A549 (cell line): ENCODE results near the gene SHTN1. TPM values are rescaled to one million over a fixed set of nuclear protein-coding genes. Genes with fewer than 3 reads are reported as not detected.

Experiments used
- ATAC-seq, 2 experiments: fragments of 200-7000 bp in 1 of 2; fragments of >200 bp in 1 of 2; cut with Nextera tagmentation in 1 of 2; cut with Tn5 transposase in 1 of 2; 3 replicates each; pipeline versions ENCODE4 v1.8.0 to v1.9.1; 2018 to 2020; ENCODE audit warnings: mild to moderate bottlenecking in 1 of 2, moderate library complexity in 1 of 2
- CTCF ChIA-PET: fragments of 300-600 bp; sonication (Branson Sonifier 250); formaldehyde crosslinking; extraction: SDS; loops from one replicate; lab custom pipeline; 2021; ENCODE audit warnings: antibody characterized with exemption, inconsistent platforms; lab: Yijun Ruan, JAX
- POLR2A ChIA-PET: fragments of 350-600 bp; formaldehyde crosslinking; extraction: SDS; loops from one replicate; lab custom pipeline; 2021; ENCODE audit warnings: antibody characterized with exemption, inconsistent platforms; lab: Yijun Ruan, JAX
- DNase-seq, 2 experiments: peaks; one replicate each; pipeline versions ENCODE4 v3.0.0 to v3.0.0-alpha.2; 2011 to 2016; ENCODE audit warnings: low read depth in 1 of 2, low spot score in 1 of 2
- FAIRE-seq: peaks from 2 replicates; lab custom pipeline; 2011; peaks lifted over from hg19 to GRCh38; lab: Jason Lieb, UNC
- H3K27ac ChIP-seq, 2 experiments: fragments of >200 bp; sonication (Bioruptor Twin); formaldehyde crosslinking; 3 replicates each; pipeline ENCODE4 v1.5.1; 2016 to 2017
- H3K4me1 ChIP-seq: fragments of >200 bp; sonication (Bioruptor Twin); formaldehyde crosslinking; 3 replicates; pipeline ENCODE4 v1.6.1; 2016
- H3K4me2 ChIP-seq: fragments of >200 bp; sonication (Bioruptor Twin); formaldehyde crosslinking; 3 replicates; pipeline ENCODE4 v1.6.1; 2016
- H3K4me3 ChIP-seq: fragments of >200 bp; sonication (Bioruptor Twin); formaldehyde crosslinking; 3 replicates; pipeline ENCODE4 v1.5.1; 2016
- H3K9me3 ChIP-seq: fragments of >200 bp; sonication (Bioruptor Twin); formaldehyde crosslinking; 3 replicates; pipeline ENCODE4 v1.6.1; 2016
- BCL3 ChIP-seq: fragments of >200 bp; sonication (Bioruptor Twin); formaldehyde crosslinking; IDR thresholded peaks from 3 replicates; pipeline ENCODE4 v1.6.1; 2016
- CBX8 ChIP-seq: fragments of 200-600 bp; sonication (generic); IDR thresholded peaks from 2 replicates; pipeline ENCODE4 v1.6.1; 2016
- CEBPB ChIP-seq, 2 experiments: fragments of >200 bp in 1 of 2; sonication (Bioruptor Twin) in 1 of 2; formaldehyde crosslinking in 1 of 2; IDR thresholded peaks; 2 replicates each; pipeline ENCODE4 v1.6.1; 2012 to 2016
- CHD4 ChIP-seq: fragments of 200-600 bp; sonication (generic); IDR thresholded peaks from 2 replicates; pipeline ENCODE4 v1.6.1; 2016; ENCODE audit warnings: antibody characterized with exemption, mild to moderate bottlenecking, borderline replicate concordance
- E2F6 ChIP-seq: IDR thresholded peaks from 2 replicates; pipeline ENCODE4 v1.6.1; 2012; ENCODE audit warnings: low read depth, borderline replicate concordance
- EHF ChIP-seq: fragments of 250-450 bp; sonication (Bioruptor Pico); IDR thresholded peaks from 2 replicates; pipeline ENCODE4 v1.5.0; 2020; ENCODE audit warnings: mild to moderate bottlenecking
- EHMT2 ChIP-seq: fragments of 200-600 bp; sonication (generic); IDR thresholded peaks from 2 replicates; pipeline ENCODE4 v1.6.1; 2016; ENCODE audit warnings: antibody characterized with exemption, low read depth, mild to moderate bottlenecking, moderate library complexity
- EP300 ChIP-seq, 2 experiments: fragments of >200 bp; sonication (Bioruptor Twin); formaldehyde crosslinking; IDR thresholded peaks; 2 replicates in 1 of 2; 3 replicates in 1 of 2; pipeline ENCODE4 v1.6.1; 2016 to 2017
- ESRRA ChIP-seq: fragments of 150-350 bp; IDR thresholded peaks from 2 replicates; pipeline ENCODE4 v1.6.1; 2014; ENCODE audit warnings: mild to moderate bottlenecking, low read length, borderline replicate concordance
- FOSB ChIP-seq: fragments of 250-450 bp; sonication (Bioruptor Pico); IDR thresholded peaks from 2 replicates; pipeline ENCODE4 v1.5.0; 2020; ENCODE audit warnings: mild to moderate bottlenecking, moderate library complexity
- HEYL ChIP-seq: fragments of 250-450 bp; sonication (Bioruptor Pico); IDR thresholded peaks from 2 replicates; pipeline ENCODE4 v1.8.0; 2021; ENCODE audit warnings: mild to moderate bottlenecking, moderate library complexity
- KDM5A ChIP-seq: fragments of 200-600 bp; sonication (generic); IDR thresholded peaks from 2 replicates; pipeline ENCODE4 v1.6.1; 2016; ENCODE audit warnings: antibody characterized with exemption, mild to moderate bottlenecking
- MAFK ChIP-seq: fragments of 450-650 bp; IDR thresholded peaks from 2 replicates; pipeline ENCODE4 v1.6.1; 2014; ENCODE audit not compliant: partially characterized antibody
- MAZ ChIP-seq: fragments of 150-350 bp; IDR thresholded peaks from 2 replicates; pipeline ENCODE4 v1.6.1; 2014; ENCODE audit warnings: antibody characterized with exemption, low read depth, low read length, borderline replicate concordance
- NPAS2 ChIP-seq: fragments of 250-450 bp; sonication (Bioruptor Pico); IDR thresholded peaks from 2 replicates; pipeline ENCODE4 v1.8.0; 2022; ENCODE audit warnings: mild to moderate bottlenecking, moderate library complexity, borderline replicate concordance
- NR3C1 ChIP-seq: fragments of >200 bp; sonication (Bioruptor Twin); formaldehyde crosslinking; IDR thresholded peaks from 3 replicates; pipeline ENCODE4 v1.6.1; 2017
- POLR2A ChIP-seq: IDR thresholded peaks from 2 replicates; pipeline ENCODE4 v1.6.1; 2012; ENCODE audit warnings: mild to moderate bottlenecking, low read length
- POLR2AphosphoS2 ChIP-seq: conservative IDR thresholded peaks from 2 replicates; pipeline ENCODE4 v1.6.1; 2012; ENCODE audit warnings: low read length, improper control_type of control experiment, inconsistent platforms
- RAD21 ChIP-seq, 2 experiments: fragments of >200 bp in 1 of 2; sonication (Bioruptor Twin) in 1 of 2; formaldehyde crosslinking in 1 of 2; IDR thresholded peaks in 1 of 2; conservative IDR thresholded peaks in 1 of 2; 2 replicates in 1 of 2; 3 replicates in 1 of 2; pipeline ENCODE4 v1.6.1; 2012 to 2018; ENCODE audit warnings: inconsistent platforms in 1 of 2
- RFX5 ChIP-seq: fragments of 450-650 bp; IDR thresholded peaks from 2 replicates; pipeline ENCODE4 v1.7.1; 2014; ENCODE audit warnings: antibody characterized with exemption, mild to moderate bottlenecking, moderate library complexity
- SREBF2 ChIP-seq: fragments of 450-650 bp; IDR thresholded peaks from 2 replicates; pipeline ENCODE4 v1.6.1; 2014; ENCODE audit warnings: mild to moderate bottlenecking, moderate library complexity
- ZFP36 ChIP-seq: fragments of 450-650 bp; IDR thresholded peaks from 2 replicates; pipeline ENCODE4 v1.6.1; 2014; ENCODE audit warnings: borderline replicate concordance; ENCODE audit not compliant: partially characterized antibody
- WGBS: methylation state at CpG from one replicate; pipeline ENCODE4 v1.1.6; 2017; ENCODE audit errors: missing lambda C conversion rate; 5-methylcytosine and 5-hydroxymethylcytosine counted together
- polyA plus RNA-seq, 4 experiments: library from polyadenylated mRNA; depleted of rRNA in 3 of 4; stranded (reverse); fragments of >200 nt; fragmentation: RNase III in 1 of 4; extraction: RNeasy Plus Mini Kit Qiagen cat#74134 plus additional on column Dnase treatment in 1 of 4; gene quantifications; 2 replicates in 3 of 4; 3 replicates in 1 of 4; pipeline ENCODE4 v1.2.3, GENCODE V29; 2011 to 2017

The SHTN1 gene
- polyA plus RNA-seq, 2 of the 4 experiments (the other 2 are of a cell fraction): 21.7 to 63.1 TPM

GRCh38 chr10:117003336-117003735 is 1.7 kb downstream of the SHTN1 start:
- TF ChIP-seq ZFP36: no peak
- TF ChIP-seq FOSB (CRISPR knock-in tag): no peak
- TF ChIP-seq CHD4: no peak
- no peak for TF ChIP-seq POLR2AphosphoS2
- TF ChIP-seq RFX5: no peak
- 0 out of 4 replicates have a peak, but pooled peaks of 1 of the 2 experiments have one; percentile 45 for TF ChIP-seq CEBPB (IDR thresholded peaks at IDR 0.05)
- TF ChIP-seq, all 56 proteins: peak for 1
- Histone ChIP-seq H3K4me1 (peaks cover 32% of the 10 kb centered on the region), H3K9me3 (peaks cover 11% of the 10 kb centered on the region), H3K4me2 (peak overlapping the region; percentile 80), H3K27ac (peak overlapping the region in 1 of 2 experiments; percentile 99; a peak in 3 of 6 replicates), H3K4me3 (peak overlapping the region; percentile 89; the same call in 1 of the 3 replicates)
- ChIA-PET CTCF (interaction anchor here (1.3 to 1.5 kb wide), 2 partner anchors 27 to 165 kb away, joined by 4 read pairs; no protein-coding TSS in a partner anchor), POLR2A (no interaction called here)
- no peak for ATAC-seq
- FAIRE-seq: no peak
- 72% methylated on average over 6 of the region's 6 CpGs for WGBS
- no peak for DNase-seq

GRCh38 chr10:117002206-117002605 is 2.8 kb downstream of the SHTN1 start:
- Histone ChIP-seq H3K27ac (no peak overlapping the region), H3K9me3 (no peaks in the 10 kb centered on the region; the same call in 2 of the 3 replicates), H3K4me1 (peaks cover 32% of the 10 kb centered on the region), H3K4me3 (no peak overlapping the region), H3K4me2 (peak overlapping the region; percentile 80)
- no peak for FAIRE-seq
- CTCF ChIA-PET: interaction anchor here (1.3 kb wide), 1 partner anchor 166 kb away, joined by 4 read pairs; no protein-coding TSS in a partner anchor
- ATAC-seq: no peak
- TF ChIP-seq NR3C1: no peak
- peak; percentile 96 for TF ChIP-seq MAFK
- DNase-seq: no peak
- POLR2A ChIA-PET: interaction anchor here (0.7 kb wide), 1 partner anchor 134 kb away, joined by 3 read pairs; no protein-coding TSS in a partner anchor

GRCh38 chr10:117001144-117001543 is 3.8 kb downstream of the SHTN1 start:
- ChIA-PET CTCF (interaction anchor here (0.6 kb wide), 1 partner anchor 61 kb away, joined by 3 read pairs; no protein-coding TSS in a partner anchor), POLR2A (no interaction called here)

GRCh38 chr10:117000580-117000979 is 4.4 kb downstream of the SHTN1 start:
- TF ChIP-seq SREBF2 (no peak), KDM5A (no peak), MAZ (no peak), MAFK (peak; percentile 22), RAD21 (conservative IDR thresholded peaks at IDR 0.05 in 1 of 2, IDR thresholded peaks at IDR 0.05 in 1 of 2) (peak in 1 of 2 experiments; percentile 11; a peak in 1 of 5 replicates)
- Histone ChIP-seq H3K4me2 (no peak overlapping the region), H3K4me1 (peaks cover 32% of the 10 kb centered on the region), H3K9me3 (no peaks in the 10 kb centered on the region), H3K4me3 (no peak overlapping the region), H3K27ac (no peak overlapping the region)
- ChIA-PET POLR2A (no interaction called here), CTCF (no interaction called here)
- 69% methylated on average over 2 of the region's 2 CpGs for WGBS
- FAIRE-seq (no peak), ATAC-seq (no peak), DNase-seq (peak in 1 of 2 experiments; percentile 26)

More at GRCh38 chr10:117001144-117001543, 3.8 kb downstream of the SHTN1 start:
- H3K27ac ChIP-seq: no peak overlapping the region
- no peaks in the 10 kb centered on the region for H3K9me3 ChIP-seq
- peaks cover 32% of the 10 kb centered on the region for H3K4me1 ChIP-seq
- WGBS: 90% methylated on average over 2 of the region's 2 CpGs
- H3K4me2 ChIP-seq: no peak overlapping the region
- TF ChIP-seq NR3C1: no peak
- TF ChIP-seq EHF (CRISPR knock-in tag): no peak
- TF ChIP-seq CBX8: no peak
- TF ChIP-seq ESRRA: no peak
- TF ChIP-seq POLR2A: no peak
- no peak for TF ChIP-seq EHMT2
- TF ChIP-seq EP300 (IDR thresholded peaks at IDR 0.05): no peak
- TF ChIP-seq NPAS2: no peak
- TF ChIP-seq BCL3: no peak
- TF ChIP-seq HEYL (CRISPR knock-in tag): no peak
- TF ChIP-seq E2F6: no peak
- ATAC-seq (no peak), FAIRE-seq (no peak), DNase-seq (no peak)
- no peak overlapping the region for H3K4me3 ChIP-seq
